Astrocyte of the cerebellum (primary cell): ENCODE results near the gene CHFR.

Experiments used
- DNase-seq: peaks from one replicate; pipeline ENCODE4 v3.0.0-alpha.2; 2011; ENCODE audit warnings: low read depth
- H3K4me3 ChIP-seq: 2 replicates; pipeline ENCODE4 v1.5.1; 2011; ENCODE audit warnings: mild to moderate bottlenecking, low read depth, low read length, moderate library complexity
- in situ Hi-C: cut with HindIII; loops from 2 replicates; pipeline ENCODE4 v1.10.0; 2017; ENCODE audit warnings: low sequenced_read_pairs
- TF ChIP-seq, protein P1 (sequence below): IDR thresholded peaks from 2 replicates; pipeline ENCODE4 v1.5.1; 2012; ENCODE audit warnings: low read length, low read depth, moderate library complexity, mild to moderate bottlenecking; ENCODE audit errors: missing control alignments

Gene CHFR

DNA sequence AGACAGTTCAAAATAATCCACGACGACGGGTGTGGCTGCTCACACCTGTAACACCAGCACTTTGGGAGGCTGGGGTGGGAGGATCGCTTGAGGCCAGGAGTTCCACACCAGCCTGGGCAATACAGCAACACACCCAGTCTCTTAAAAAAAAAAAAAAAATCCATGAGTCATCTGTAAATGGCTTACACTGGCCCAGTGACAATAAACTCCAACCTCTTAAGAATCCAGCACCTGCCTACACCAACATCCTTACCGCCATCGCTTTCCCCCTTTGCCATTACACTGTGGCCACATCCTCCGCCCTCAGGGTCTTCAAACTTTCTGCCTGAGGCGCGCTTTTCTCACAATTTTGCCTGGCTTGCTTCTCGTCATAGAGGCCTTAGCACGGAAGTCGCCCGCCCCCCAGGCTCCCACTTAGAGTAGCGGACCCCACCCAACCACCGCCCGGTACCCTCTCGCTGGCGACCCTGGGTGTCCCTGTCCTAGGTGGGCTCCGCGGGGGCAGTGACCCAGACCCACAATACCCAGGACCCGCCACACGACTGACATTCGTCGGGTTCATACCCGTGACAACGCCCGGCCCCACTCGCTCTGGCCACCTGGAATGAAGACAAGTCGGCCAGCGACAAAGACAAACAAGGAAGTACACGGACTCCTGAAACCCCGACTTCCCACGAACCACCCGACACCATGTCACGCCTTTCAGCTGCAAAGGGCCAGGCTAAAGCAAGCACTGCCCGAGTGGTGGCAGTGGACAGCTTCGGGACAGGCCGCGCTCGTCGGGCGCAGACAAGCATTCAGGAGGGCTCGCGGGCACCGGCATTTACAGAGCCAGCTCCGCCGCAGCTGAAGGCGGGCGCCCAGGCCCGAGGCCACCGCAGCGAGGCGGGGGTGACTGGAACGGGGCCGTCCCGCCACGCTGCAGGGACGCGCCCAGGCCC is 59.4 kb downstream of the CHFR start:
- TF ChIP-seq, protein P1, sequence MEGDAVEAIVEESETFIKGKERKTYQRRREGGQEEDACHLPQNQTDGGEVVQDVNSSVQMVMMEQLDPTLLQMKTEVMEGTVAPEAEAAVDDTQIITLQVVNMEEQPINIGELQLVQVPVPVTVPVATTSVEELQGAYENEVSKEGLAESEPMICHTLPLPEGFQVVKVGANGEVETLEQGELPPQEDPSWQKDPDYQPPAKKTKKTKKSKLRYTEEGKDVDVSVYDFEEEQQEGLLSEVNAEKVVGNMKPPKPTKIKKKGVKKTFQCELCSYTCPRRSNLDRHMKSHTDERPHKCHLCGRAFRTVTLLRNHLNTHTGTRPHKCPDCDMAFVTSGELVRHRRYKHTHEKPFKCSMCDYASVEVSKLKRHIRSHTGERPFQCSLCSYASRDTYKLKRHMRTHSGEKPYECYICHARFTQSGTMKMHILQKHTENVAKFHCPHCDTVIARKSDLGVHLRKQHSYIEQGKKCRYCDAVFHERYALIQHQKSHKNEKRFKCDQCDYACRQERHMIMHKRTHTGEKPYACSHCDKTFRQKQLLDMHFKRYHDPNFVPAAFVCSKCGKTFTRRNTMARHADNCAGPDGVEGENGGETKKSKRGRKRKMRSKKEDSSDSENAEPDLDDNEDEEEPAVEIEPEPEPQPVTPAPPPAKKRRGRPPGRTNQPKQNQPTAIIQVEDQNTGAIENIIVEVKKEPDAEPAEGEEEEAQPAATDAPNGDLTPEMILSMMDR, result no peak
- DNase-seq, result peak; percentile 39
- in situ Hi-C loops, result no loop called here

DNA sequence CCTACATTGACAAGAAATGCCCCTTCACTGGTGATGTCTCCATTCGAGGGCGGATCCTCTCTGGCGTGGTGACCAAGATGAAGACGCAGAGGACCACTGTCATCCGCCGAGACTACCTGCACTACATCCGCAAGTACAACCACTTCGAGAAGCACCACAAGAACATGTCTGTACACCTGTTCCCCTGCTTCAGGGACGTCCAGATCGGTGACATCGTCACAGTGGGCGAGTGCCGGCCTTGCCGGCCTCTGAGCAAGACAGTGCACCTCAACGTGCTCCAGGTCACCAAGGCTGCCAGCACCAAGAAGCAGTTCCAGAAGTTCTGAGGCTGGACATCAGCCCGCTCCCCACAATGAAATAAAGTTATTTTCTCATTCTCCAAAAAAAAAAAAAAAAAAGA is 61.5 kb downstream of the CHFR start:
- in situ Hi-C loops, result no loop called here
- H3K4me3 ChIP-seq, result no peak overlapping the region
- DNase-seq, result no peak
- TF ChIP-seq, protein P1, result no peak

More for the DNA sequence above, 59.4 kb downstream of the CHFR start:
- peak overlapping the region; percentile 97 for H3K4me3 ChIP-seq

DNA sequence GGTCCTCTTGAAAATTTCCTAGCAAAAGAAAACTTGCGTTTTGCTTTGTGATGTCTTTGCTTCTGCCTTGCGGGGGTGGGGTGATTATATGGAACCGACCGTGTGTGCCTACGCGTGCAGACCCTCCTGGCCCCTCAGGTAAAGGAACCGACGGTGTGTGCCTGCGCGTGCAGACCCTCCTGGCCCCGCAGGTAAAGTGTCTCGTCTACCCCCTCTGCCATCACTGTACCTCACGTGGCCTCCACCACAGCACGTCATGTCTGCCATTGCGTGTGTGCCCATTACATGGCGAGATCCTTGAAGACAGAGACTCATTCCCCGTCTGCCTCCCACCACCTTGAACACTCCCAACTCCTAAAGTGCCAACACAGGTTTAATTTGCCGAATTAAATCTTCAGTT is 62.3 kb downstream of the CHFR start:
- no peak for DNase-seq
- no peak overlapping the region for H3K4me3 ChIP-seq
- in situ Hi-C loops, result no loop called here
- TF ChIP-seq, protein P1, result no peak

DNA sequence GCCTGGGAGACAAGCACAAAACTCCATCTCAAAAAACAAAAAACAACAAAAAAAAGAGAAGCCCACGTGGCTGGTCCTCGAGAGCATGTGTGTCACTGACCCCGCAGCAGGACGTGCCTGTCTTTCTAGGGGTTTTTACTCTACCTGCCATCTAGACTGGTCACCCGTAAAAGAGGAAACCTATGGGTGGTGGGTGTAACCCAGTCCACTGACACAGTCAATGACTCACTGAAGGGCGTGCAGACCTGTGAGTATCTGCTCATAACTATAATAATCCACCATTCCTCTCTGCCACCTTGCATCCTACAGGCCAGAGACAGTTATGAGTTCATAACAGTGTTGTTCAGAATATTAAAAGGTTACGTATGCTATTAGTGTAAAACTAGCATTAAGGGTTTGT is 63.4 kb downstream of the CHFR start:
- no peak for DNase-seq
- TF ChIP-seq, protein P1, result no peak
- H3K4me3 ChIP-seq, result no peak overlapping the region
- in situ Hi-C loops, result no loop called here

DNA sequence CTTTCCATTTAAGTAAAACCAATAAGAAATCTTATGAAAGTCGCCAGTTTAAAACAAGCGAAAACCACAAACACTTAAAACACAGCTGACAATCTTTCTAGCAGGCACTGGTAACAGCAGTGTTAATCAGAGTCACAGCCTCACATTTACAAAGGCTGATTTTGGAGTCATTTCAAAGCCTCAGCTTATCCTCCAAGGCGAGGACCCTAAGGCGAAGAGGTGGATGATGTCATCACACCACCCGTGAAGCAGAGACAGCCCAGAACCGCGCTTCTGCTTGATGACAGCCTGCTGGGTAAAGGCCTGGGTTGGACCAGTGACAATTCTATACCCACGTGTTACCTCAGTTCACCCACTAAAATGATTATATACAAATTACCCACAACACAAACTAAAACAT is 68.8 kb downstream of the CHFR start:
- in situ Hi-C loops, result no loop called here
- no peak for DNase-seq
- TF ChIP-seq, protein P1, result no peak
- H3K4me3 ChIP-seq, result no peak overlapping the region

DNA sequence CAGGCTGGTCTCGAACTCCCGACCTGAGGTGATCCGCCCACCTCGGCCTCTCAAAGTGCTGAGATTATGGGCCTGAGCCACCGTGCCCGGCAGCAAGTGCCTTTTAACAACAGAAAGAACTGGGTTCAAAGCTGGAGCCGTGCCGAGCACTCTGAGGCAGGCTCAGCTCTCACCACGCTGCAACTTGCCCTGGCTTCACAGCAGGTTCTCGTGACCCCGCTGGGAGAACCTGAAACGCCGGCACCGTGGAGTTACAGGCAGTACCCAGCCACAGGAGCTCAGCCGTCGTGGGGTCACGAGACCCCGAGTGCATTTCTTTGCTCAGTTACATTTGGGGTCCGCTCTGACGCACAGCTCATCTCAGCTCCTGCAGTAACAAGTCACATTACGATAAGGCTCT is 73.2 kb downstream of the CHFR start:
- in situ Hi-C loops, result loop anchor here (5.0 kb wide), 1 partner anchor 77 kb away; no protein-coding TSS in a partner anchor
- no peak for DNase-seq

More for the DNA sequence above, 73.2 kb downstream of the CHFR start:
- TF ChIP-seq, protein P1, result no peak
- H3K4me3 ChIP-seq, result no peak overlapping the region
